ENCODE data around the gene HOXB6. TPM values are rescaled to one million over a fixed set of nuclear protein-coding genes. Genes with fewer than 3 reads are reported as not detected.

HOXB6 gene
- total RNA-seq, 1 experiment from 2014 or later: 196 TPM

DNA sequence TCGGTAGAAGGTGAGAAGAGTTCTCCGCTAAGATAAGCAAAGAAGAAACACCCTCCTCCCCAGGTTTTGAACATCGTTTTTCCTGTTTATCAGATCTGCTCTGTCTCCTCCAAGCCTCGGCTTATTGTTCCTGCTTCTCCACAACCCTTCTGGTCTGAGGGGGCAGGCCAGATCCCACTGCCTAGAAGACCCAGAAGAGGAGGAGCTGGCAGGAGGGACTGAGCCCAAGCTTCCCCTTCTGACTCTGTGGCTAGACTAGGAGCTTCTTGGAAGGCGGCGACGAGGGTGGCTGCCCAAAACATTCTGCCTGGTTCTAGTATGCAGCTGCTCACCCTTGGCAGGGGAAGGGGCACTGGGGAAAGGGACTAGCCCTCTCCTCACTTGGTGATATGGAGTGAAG lies 6.0 kb downstream of the HOXB6 start:
- H3K4me1 ChIP-seq (ENCODE audit: control insufficient read depth, insufficient read depth, low read length): peaks cover 43% of the 10 kb centered on the region
- TF ChIP-seq CTCF (IDR thresholded peaks at IDR 0.05): no peak
- TF ChIP-seq TCF7L2 (IDR thresholded peaks at IDR 0.05; ENCODE audit: low read depth, low read length): peak; percentile 36; the same call in 1 of the 2 replicates
- TF ChIP-seq POLR2AphosphoS5 (IDR thresholded peaks at IDR 0.05; ENCODE audit: low read depth, low read length): no peak
- POLR2A ChIA-PET: interaction anchor here (0.6 to 2.1 kb wide), 4 partner anchors 10 to 342 kb away, joined by 7 to 13 read pairs (median 10); partner anchors contain the start of gene HOXB8
- peak overlapping the region; percentile 70 to 99 for H3K4me3 ChIP-seq (ENCODE audit: low read depth in 2 of 2, low read length in 2 of 2)
- in situ Hi-C loops (cut with HindIII; ENCODE audit: low pct_unique_long_range_greater_than_20kb, low sequenced_read_pairs): no loop called here
- intact Hi-C loops (cut with micrococcal nuclease; ENCODE audit: unreplicated experiment): no loop called here
- H3K27me3 ChIP-seq (ENCODE audit: control insufficient read depth, insufficient read depth, low read length): no peaks in the 10 kb centered on the region
- CTCF ChIA-PET: interaction anchor here (0.6 to 1.3 kb wide), 2 partner anchors 18 to 146 kb away, joined by 3 read pairs; no protein-coding TSS in a partner anchor
- no peaks in the 10 kb centered on the region; the same call in none of the 2 replicates for H3K36me3 ChIP-seq (ENCODE audit: control insufficient read depth, insufficient read depth, low read length)
- ATAC-seq (no peak), DNase-seq (ENCODE audit: low read depth, low spot score) (no peak)
- peak overlapping the region; percentile 99 for H3K27ac ChIP-seq (ENCODE audit: low read length)
- BruUV-seq (replicated peaks): no TSS peak
- no peaks in the 10 kb centered on the region for H3K9me3 ChIP-seq (ENCODE audit: control insufficient read depth, insufficient read depth, low read depth, low read length)

DNA sequence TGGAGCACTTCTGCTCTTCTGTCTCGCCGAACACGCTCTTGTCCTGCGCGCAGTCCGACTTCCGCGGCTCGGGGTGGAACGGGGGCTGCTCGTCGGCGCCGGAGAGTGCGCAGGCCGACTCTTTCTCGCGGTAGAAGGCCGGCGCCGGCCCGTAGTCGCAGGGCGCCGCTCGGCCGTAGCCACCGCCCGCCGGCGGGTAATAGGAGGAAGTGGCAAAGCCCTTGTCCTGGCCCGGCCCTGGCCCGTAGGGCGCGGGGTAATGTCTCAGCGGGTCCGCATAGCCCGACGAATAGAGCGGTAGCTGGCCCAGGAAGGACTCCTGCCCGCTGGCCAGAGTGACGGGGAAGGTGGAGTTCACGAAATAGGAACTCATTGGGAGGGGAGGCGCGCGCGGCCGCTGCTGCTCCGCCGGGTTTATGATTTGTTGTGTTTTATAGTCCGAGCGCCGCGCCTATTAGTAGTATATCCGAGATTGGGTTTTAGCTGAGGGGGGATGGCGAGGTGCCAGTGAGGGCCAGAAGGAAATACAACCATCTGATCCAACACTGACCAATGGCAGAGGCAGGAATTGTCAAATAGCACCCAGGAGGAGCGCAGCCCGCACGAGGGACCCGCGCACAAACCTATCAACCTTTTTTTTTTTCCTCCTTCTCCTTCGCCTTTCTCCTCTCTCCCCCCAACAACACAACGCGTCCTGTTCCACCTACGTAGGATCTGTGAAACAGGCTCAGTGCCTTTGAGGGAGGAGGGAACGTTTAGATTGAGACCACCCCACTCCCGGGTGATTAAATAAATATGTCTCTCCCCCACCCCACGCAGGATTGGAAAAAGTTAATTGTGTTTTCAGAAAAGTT lies 6.8 kb downstream of the HOXB6 start:
- Histone ChIP-seq H3K27me3 (ENCODE audit: control insufficient read depth, insufficient read depth, low read length) (no peaks in the 10 kb centered on the region), H3K4me1 (ENCODE audit: control insufficient read depth, insufficient read depth, low read length) (peaks cover 48% of the 10 kb centered on the region), H3K36me3 (ENCODE audit: control insufficient read depth, insufficient read depth, low read length) (no peaks in the 10 kb centered on the region; the same call in 1 of the 2 replicates), H3K9me3 (ENCODE audit: control insufficient read depth, insufficient read depth, low read depth, low read length) (no peaks in the 10 kb centered on the region), H3K27ac (ENCODE audit: low read length) (peak overlapping the region; percentile 99), H3K4me3 (ENCODE audit: low read depth in 2 of 2, low read length in 2 of 2) (peak overlapping the region; percentile 70 to 99)
- no TSS peak for BruUV-seq (replicated peaks)
- no peak for DNase-seq (ENCODE audit: low read depth, low spot score)
- POLR2A ChIA-PET: interaction anchor here (0.6 to 2.1 kb wide), 5 partner anchors 9 to 541 kb away, joined by 3 to 13 read pairs (median 7); partner anchors contain the start of gene HOXB8
- no peak for TF ChIP-seq REST (IDR thresholded peaks at IDR 0.05; ENCODE audit: insufficient read depth in 1 of 2, low read depth in 2 of 2, low read length in 1 of 2)
- TF ChIP-seq CTCF (IDR thresholded peaks at IDR 0.05): no peak
- peak; percentile 94 for TF ChIP-seq POLR2AphosphoS5 (IDR thresholded peaks at IDR 0.05; ENCODE audit: low read depth, low read length)
- peak; percentile 71; the same call in 1 of the 2 replicates for TF ChIP-seq SIN3A (IDR thresholded peaks at IDR 0.05; ENCODE audit: borderline replicate concordance, insufficient read depth, low read depth, low read length)
- peak; percentile 51; the same call in 1 of the 2 replicates for TF ChIP-seq TCF7L2 (IDR thresholded peaks at IDR 0.05; ENCODE audit: low read depth, low read length)
- CTCF ChIA-PET: no interaction called here
- in situ Hi-C loops (cut with HindIII; ENCODE audit: low pct_unique_long_range_greater_than_20kb, low sequenced_read_pairs): no loop called here
- peak; percentile 17 for ATAC-seq
- intact Hi-C loops (cut with micrococcal nuclease; ENCODE audit: unreplicated experiment): no loop called here
